Natural killer cell treated with Interleukin-12 subunit alpha and Interleukin-12 subunit beta and Interleukin-15 and Interleukin-18, amount 100 ng/mL, for 72 hours (primary cell): ENCODE measurements around the gene EXD2. TPM values are rescaled to one million over a fixed set of nuclear protein-coding genes. Genes with fewer than 3 reads are reported as not detected.

Experiments
- ATAC-seq, 2 donors: fragments of 150-1000 bp; cut with Tn5 transposase in 1 of 2; sonication (Bioruptor Pico), chemical (Tn5 transposase) in 1 of 2; 2 replicates each; pipeline ENCODE4 v1.10.0; 2021
- DNase-seq: peaks from one replicate; pipeline ENCODE4 v3.0.0; 2022; ENCODE audit warnings: low spot score
- H3K27ac Mint-ChIP-seq, 2 donors: 1 replicate in 1 of 2; 2 replicates in 1 of 2; pipeline ENCODE4 v1.8.0; 2022; ENCODE audit warnings: mixed read lengths in 2 of 2, mild to moderate bottlenecking in 1 of 2, moderate library complexity in 1 of 2
- H3K27me3 Mint-ChIP-seq, 2 donors: 1 replicate in 1 of 2; 2 replicates in 1 of 2; pipeline ENCODE4 v1.8.0; 2022; ENCODE audit warnings: mixed read lengths in 2 of 2
- H3K36me3 Mint-ChIP-seq: one replicate; pipeline ENCODE4 v1.8.0; 2022; ENCODE audit warnings: mixed read lengths
- H3K4me1 Mint-ChIP-seq, 2 donors: 1 replicate in 1 of 2; 2 replicates in 1 of 2; pipeline ENCODE4 v1.8.0; 2022; ENCODE audit warnings: low read depth in 2 of 2, mixed read lengths in 2 of 2, mild to moderate bottlenecking in 1 of 2
- H3K4me3 Mint-ChIP-seq: one replicate; pipeline ENCODE4 v1.8.0; 2022; ENCODE audit warnings: mixed read lengths
- H3K9me3 Mint-ChIP-seq: 2 replicates; pipeline ENCODE4 v1.8.0; 2022; ENCODE audit warnings: mixed read lengths
- total RNA-seq, 2 donors: library from RNA; stranded (reverse); gene quantifications; one replicate each; pipeline ENCODE4 v1.2.3, GENCODE V29; 2022

EXD2 gene
- total RNA-seq, 2 donors from 2014 or later = 8.7 to 10.4 TPM

DNA sequence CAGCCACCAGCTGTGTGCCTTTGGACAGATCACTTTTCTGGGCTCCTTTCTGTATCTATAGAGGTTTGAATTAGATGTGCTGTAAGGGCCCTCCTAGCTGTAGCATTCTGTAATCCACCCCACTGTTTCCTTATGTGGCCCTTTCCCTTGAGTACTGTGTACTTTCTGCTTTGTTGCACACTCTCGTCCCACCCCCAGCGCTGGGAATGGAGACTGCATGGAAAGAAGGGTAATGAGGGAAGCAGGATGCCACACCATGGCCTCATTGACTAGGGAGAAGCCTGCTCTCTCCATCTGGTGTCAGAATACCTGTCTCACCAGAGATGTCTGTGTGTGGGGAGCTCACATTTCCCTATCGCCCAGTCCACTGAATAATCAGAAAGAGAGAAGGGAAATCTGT, 55.0 kb downstream of the EXD2 start:
- no peak overlapping the region for H3K27ac Mint-ChIP-seq
- no peaks in the 10 kb centered on the region for H3K36me3 Mint-ChIP-seq
- no peak overlapping the region for H3K4me3 Mint-ChIP-seq
- peaks cover 5% of the 10 kb centered on the region in 2 donors for H3K27me3 Mint-ChIP-seq
- no peaks in the 10 kb centered on the region for H3K9me3 Mint-ChIP-seq
- ATAC-seq (no peak), DNase-seq (no peak)
- peaks cover 0 to 4% of the 10 kb centered on the region in 2 donors for H3K4me1 Mint-ChIP-seq

DNA sequence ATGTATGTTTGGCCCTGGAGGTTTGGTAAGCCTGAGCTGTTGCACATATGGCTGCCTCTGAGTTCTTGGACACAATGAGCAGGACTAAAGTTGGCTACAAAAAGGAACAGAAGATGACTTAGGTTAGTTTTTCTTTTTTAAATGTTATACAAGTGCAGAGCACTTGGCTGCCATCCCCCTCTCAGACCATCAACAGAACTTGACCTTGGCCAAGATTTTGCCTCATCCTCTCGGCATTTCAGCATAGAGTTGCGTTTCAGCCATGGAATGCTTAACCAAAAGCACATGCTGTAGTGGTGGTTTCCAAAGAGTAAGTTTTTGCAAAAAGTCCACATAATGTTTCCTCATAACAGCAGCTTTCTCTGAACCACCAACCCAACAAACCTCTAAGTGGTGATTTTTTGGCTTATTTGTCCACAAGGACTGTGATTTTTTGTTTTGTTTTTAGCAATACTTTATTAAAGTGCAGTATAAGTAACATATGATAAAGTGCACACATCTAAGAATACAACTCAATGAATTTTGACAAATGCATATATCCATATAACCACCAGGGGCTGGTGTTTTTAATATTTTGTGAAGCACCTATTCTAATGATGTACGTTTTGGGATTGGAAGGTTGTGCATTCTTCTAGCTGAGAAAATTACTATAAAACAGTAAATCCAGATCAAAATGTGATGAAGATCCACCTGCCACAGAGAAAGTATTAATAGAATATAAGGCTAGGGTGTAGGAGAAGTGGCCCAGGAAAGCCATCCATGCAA, 56.6 kb downstream of the EXD2 start:
- Mint-ChIP-seq H3K4me3 (no peak overlapping the region), H3K9me3 (no peaks in the 10 kb centered on the region), H3K36me3 (no peaks in the 10 kb centered on the region), H3K4me1 (no peaks in the 10 kb centered on the region), H3K27ac (no peak overlapping the region), H3K27me3 (peaks cover 5 to 12% of the 10 kb centered on the region in 2 donors)
- DNase-seq (no peak), ATAC-seq (no peak)

DNA sequence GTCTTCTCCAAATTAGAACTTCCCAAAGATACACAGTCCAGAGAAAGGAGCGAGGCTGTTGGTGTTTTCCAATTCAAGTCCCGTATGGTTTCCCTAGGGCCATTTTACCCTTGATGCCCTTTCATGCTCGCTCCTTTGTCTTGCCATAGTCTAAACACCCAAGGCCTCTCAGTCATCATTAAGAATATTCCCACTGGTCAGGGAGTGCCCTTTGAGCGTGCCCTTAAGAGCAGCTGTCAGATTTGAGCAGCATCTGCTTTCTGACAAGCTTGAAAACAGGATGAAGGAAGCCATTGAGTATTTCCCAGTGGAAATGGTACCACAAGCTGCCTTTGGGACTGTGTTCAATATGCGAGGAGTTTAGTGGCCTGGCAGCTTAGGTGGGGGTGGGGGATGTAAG, 58.3 kb downstream of the EXD2 start:
- no peak overlapping the region for H3K27ac Mint-ChIP-seq
- ATAC-seq = no peak
- peaks cover 11 to 24% of the 10 kb centered on the region in 2 donors for H3K27me3 Mint-ChIP-seq
- H3K4me3 Mint-ChIP-seq = no peak overlapping the region
- no peak for DNase-seq
- no peaks in the 10 kb centered on the region for H3K36me3 Mint-ChIP-seq
- H3K4me1 Mint-ChIP-seq = no peaks in the 10 kb centered on the region
- H3K9me3 Mint-ChIP-seq = no peaks in the 10 kb centered on the region

DNA sequence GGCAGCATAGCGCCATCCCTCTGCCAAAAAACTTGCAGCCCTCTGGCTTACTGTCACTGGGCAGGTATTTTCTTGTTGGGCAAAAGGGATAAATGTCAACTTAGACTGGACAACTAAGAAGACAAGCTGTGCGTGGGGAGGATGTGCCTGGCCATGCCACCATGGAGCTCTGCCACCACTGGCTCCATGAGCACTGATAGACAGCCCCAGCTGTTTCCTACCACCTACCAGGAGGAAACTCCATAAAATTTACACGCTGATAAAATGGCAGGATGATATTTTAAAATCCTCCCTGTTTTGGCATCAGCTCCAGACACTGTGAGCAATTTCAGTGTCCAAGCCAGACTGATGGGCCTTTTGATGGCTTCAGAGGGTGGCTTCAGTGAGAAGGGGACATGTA, 61.6 kb downstream of the EXD2 start:
- H3K4me3 Mint-ChIP-seq = no peak overlapping the region
- H3K9me3 Mint-ChIP-seq = no peaks in the 10 kb centered on the region
- H3K27ac Mint-ChIP-seq = no peak overlapping the region
- peaks cover 17 to 31% of the 10 kb centered on the region in 2 donors for H3K27me3 Mint-ChIP-seq
- ATAC-seq (no peak), DNase-seq (no peak)
- H3K36me3 Mint-ChIP-seq = no peaks in the 10 kb centered on the region
- H3K4me1 Mint-ChIP-seq = no peaks in the 10 kb centered on the region

DNA sequence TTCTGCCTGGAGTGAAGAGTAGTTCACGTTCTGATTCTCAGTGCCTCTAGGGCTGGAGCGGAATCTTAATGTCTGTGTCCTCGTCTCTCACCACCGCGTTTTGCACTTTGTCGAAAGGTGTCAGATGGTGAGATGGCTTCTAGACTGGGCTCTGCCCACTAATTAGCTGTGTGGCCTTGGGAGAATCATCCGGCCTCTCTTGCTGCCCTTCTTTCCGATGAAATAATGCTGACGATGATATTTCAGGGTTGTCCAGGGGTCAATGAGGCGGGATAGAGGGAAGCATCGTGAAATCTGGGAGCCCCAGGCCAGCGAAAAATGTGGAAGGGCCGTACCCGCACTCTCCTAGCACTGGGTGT, 67.8 kb downstream of the EXD2 start:
- no peak for DNase-seq
- no peaks in the 10 kb centered on the region for H3K9me3 Mint-ChIP-seq
- no peaks in the 10 kb centered on the region for H3K36me3 Mint-ChIP-seq
- H3K27me3 Mint-ChIP-seq = peaks cover 34 to 51% of the 10 kb centered on the region in 2 donors
- H3K4me3 Mint-ChIP-seq = no peak overlapping the region
- H3K27ac Mint-ChIP-seq = no peak overlapping the region
- no peak for ATAC-seq
- no peaks in the 10 kb centered on the region for H3K4me1 Mint-ChIP-seq

DNA sequence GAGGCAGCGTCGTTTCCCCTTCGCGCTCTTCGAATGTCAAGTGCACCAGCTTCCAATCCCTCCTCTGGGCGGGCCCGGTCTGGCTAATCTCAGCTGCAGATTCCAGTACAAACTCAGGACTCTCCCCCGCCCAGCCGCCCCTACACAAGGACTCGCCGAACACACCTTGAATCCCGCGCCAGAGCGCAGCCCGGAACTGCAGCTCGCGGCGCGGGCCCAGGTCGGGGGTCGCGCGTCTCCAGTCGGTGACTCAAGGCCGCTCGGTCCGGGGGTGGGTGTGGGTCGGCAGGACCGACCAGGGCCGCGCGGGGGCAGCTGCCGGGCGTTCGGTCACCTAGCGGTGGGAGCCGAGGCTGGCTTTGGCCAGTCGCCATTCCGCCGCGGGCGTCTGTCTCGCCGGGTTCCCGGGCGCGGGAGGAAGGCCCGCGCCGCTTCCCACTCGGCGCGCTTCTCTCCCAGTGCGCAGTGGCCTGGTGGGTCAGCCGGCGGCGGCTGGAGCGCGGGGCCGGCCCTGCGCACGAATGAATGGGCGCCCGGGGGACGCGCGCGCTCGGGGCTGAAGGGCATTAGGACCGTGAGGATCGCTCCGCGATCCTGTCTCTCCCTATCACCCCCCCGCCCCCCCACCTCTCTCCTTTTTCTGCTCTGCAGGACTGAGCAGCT, 68.4 kb downstream of the EXD2 start, which contains the start of gene GALNT16:
Gene GALNT16, plus strand, starts transcription at position 632 of the 663 bp plus-strand sequence. CDS start 133 bp downstream, outside the sequence.
- no peak within 1 kb of the TSS for H3K27ac Mint-ChIP-seq
- no peak for ATAC-seq

DNA sequence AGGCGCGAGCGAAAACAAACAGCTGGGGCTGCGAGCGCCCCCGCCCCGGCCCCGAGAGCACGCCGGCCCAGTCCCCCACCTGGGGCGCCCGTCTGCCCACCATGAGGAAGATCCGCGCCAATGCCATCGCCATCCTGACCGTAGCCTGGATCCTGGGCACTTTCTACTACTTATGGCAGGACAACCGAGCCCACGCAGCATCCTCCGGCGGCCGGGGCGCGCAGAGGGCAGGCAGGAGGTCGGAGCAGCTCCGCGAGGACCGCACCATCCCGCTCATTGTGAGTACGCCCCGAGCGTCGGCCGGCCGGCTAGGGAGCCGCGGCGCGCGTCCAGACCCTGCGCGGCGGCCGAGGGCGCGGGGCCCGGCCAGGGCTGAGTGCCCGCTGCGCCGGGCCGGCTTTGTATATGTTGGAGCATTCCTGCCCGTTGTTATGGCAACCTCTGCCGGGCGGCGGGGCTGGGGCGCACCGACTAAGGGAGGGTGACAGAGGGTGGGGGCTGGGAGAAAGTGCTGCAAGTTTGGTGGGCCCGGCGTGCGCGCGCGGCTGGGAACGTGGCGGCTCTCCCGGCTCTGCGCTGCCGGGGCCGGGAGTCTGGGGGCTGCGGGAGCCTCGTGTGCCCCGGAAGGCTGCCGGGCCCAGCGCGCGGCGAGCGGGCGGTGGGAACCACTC, 69.0 kb downstream of the EXD2 start:
- DNase-seq (no peak), ATAC-seq (peak in 1 of 2 donors; percentile 5)
- H3K36me3 Mint-ChIP-seq = no peaks in the 10 kb centered on the region
- H3K4me3 Mint-ChIP-seq = no peak overlapping the region
- H3K27me3 Mint-ChIP-seq = peaks cover 31 to 42% of the 10 kb centered on the region in 2 donors
- no peaks in the 10 kb centered on the region for H3K4me1 Mint-ChIP-seq
- no peak overlapping the region for H3K27ac Mint-ChIP-seq
- H3K9me3 Mint-ChIP-seq = no peaks in the 10 kb centered on the region

More for the DNA sequence above, 68.4 kb downstream of the EXD2 start, which contains the start of gene GALNT16:
- H3K4me3 Mint-ChIP-seq = no peak within 1 kb of the TSS
- DNase-seq = no peak
- no peaks in the 10 kb centered on the region for H3K36me3 Mint-ChIP-seq
- H3K4me1 Mint-ChIP-seq = no peaks in the 10 kb centered on the region
- H3K9me3 Mint-ChIP-seq = no peaks in the 10 kb centered on the region
- H3K27me3 Mint-ChIP-seq = peaks cover 31 to 48% of the 10 kb centered on the region in 2 donors

DNA sequence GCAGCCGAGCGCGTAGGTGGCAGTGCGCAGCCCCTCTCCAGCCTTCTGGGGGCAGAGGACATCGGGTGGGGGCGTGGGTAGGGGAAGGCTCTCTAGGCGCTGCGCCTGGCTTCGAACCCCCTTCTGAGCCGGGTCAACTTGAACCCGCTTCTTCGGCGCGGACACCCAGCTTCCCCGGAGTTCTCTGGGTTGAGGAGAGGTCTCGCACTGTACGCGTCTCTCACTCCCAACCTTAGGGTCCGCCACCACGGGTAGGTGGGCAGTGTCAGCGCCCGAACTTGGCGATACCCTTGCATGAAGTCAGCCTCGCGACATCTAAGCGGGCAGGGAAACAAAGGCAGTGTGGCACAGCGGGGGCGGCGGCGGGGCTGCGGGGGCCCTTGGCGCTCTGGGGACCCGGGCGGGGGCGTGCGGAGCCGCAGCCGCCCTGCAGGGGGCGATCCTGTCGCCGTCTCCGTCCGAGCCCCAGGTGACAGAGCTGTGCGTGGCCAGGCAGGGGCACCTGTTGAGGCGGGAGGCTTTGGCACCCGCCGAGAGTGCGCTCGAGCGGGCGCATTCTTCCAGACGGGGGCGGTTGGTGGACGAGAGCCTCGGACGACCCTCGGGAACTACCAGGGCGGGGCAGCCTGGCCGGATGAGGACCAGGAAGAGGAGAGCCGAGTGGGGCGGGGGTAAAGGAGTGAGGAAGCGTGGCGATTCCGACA, 69.7 kb downstream of the EXD2 start:
- ATAC-seq (peak in 1 of 2 donors; percentile 36), DNase-seq (no peak)
- Mint-ChIP-seq H3K27me3 (peaks cover 32 to 38% of the 10 kb centered on the region in 2 donors), H3K27ac (no peak overlapping the region), H3K4me1 (no peaks in the 10 kb centered on the region), H3K36me3 (no peaks in the 10 kb centered on the region), H3K9me3 (no peaks in the 10 kb centered on the region), H3K4me3 (no peak overlapping the region)

DNA sequence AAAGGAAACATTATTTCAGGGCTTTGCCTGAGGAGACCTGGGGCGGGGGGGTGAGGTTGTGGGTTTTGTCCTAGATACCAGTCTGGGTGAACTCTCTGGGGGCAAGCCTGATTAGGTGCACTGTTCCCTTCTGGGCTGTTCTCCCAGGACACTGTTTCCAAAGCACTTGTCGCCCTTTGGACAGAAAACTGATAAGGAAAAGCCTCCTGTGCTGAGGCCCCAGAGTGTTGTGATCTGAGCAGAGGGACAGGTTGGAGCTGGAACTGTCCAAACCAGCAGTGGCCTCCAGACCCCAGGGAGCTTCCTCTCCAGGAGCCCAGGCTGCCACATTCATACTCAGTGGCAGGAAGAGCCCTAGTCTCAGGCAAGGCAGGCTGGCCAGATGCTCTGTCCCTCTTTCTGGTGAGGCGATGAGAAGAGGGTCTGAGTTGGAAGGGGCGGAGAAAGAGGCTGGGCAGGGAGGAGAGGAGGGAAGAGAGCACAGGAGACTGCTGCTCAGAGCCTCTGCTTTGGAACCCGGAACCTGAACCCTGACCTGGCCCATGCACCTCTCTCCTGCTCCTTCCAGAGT, 70.5 kb downstream of the EXD2 start:
- H3K27me3 Mint-ChIP-seq = peaks cover 32 to 38% of the 10 kb centered on the region in 2 donors
- H3K9me3 Mint-ChIP-seq = no peaks in the 10 kb centered on the region
- ATAC-seq (no peak), DNase-seq (no peak)
- no peaks in the 10 kb centered on the region for H3K4me1 Mint-ChIP-seq
- no peak overlapping the region for H3K4me3 Mint-ChIP-seq
- no peak overlapping the region for H3K27ac Mint-ChIP-seq
- no peaks in the 10 kb centered on the region for H3K36me3 Mint-ChIP-seq

DNA sequence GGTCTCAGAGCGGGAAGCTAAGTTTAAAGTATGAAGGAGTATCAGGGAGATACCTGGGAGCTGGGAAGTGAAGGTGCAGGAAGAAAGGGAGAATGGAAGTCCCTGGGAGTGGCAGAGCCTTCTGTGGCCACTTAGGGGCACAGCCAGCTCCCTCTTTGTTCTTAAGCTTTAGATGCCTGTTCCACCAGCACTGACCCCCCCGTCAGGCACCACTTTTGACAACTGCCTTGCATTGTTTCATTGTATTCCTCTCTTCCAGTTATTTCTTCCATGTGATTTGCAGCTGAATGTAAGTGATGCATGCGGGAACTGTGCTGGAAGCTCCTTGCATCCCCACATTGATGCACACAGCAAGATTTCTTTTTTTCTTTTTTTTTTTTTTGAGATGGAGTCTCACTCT, 71.2 kb downstream of the EXD2 start:
- H3K36me3 Mint-ChIP-seq = no peaks in the 10 kb centered on the region
- DNase-seq = no peak
- no peak for ATAC-seq
- H3K4me1 Mint-ChIP-seq = no peaks in the 10 kb centered on the region
- H3K4me3 Mint-ChIP-seq = no peak overlapping the region
- H3K9me3 Mint-ChIP-seq = no peaks in the 10 kb centered on the region
- H3K27me3 Mint-ChIP-seq = peaks cover 35 to 38% of the 10 kb centered on the region in 2 donors
- H3K27ac Mint-ChIP-seq = no peak overlapping the region

DNA sequence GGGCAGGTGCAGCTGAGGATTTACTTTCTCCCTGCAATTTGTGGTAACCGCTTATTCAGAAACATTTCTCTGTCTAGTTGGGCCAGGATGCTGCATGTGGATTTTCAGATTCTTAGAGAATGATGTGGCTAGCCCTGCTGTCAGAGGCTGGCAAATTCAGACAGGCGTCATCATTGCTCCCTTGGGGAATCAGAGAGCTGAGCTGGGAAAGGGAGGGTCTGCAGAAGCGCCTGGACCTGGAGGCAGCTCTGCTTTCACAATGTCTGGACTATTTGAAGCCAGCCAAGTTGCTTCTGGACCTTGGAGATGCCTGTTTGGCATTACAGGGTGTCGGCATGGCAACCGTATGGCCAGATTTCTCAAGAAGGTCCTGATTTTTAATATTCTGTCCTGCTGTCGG, 72.1 kb downstream of the EXD2 start:
- DNase-seq = no peak
- H3K9me3 Mint-ChIP-seq = no peaks in the 10 kb centered on the region
- H3K36me3 Mint-ChIP-seq = no peaks in the 10 kb centered on the region
- H3K4me3 Mint-ChIP-seq = no peak overlapping the region
- no peaks in the 10 kb centered on the region for H3K4me1 Mint-ChIP-seq
- H3K27ac Mint-ChIP-seq = no peak overlapping the region
- peaks cover 32 to 33% of the 10 kb centered on the region in 2 donors for H3K27me3 Mint-ChIP-seq
- ATAC-seq = no peak

DNA sequence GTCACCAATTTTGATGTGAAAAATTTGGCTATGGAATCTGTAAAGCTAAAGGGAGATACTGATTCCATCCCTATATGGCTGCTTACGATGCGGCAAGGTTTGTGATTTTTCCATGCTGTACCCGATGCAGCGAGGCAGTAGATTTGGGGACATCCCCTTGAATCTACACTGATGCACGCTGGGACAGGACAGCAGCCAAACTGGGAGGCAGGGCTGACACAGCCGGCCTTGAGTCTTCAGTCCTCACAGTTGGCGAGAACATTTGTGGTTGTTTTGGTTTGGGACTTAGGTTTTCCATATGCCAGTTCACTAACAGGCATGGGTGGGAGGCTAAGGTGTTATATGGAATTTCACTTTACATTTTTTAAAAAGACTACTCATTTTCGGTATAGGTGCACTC, 72.5 kb downstream of the EXD2 start:
- no peaks in the 10 kb centered on the region for H3K4me1 Mint-ChIP-seq
- no peak overlapping the region for H3K4me3 Mint-ChIP-seq
- DNase-seq = no peak
- no peak for ATAC-seq
- H3K27ac Mint-ChIP-seq = no peak overlapping the region
- no peaks in the 10 kb centered on the region for H3K36me3 Mint-ChIP-seq
- H3K9me3 Mint-ChIP-seq = no peaks in the 10 kb centered on the region
- peaks cover 28 to 29% of the 10 kb centered on the region in 2 donors for H3K27me3 Mint-ChIP-seq

DNA sequence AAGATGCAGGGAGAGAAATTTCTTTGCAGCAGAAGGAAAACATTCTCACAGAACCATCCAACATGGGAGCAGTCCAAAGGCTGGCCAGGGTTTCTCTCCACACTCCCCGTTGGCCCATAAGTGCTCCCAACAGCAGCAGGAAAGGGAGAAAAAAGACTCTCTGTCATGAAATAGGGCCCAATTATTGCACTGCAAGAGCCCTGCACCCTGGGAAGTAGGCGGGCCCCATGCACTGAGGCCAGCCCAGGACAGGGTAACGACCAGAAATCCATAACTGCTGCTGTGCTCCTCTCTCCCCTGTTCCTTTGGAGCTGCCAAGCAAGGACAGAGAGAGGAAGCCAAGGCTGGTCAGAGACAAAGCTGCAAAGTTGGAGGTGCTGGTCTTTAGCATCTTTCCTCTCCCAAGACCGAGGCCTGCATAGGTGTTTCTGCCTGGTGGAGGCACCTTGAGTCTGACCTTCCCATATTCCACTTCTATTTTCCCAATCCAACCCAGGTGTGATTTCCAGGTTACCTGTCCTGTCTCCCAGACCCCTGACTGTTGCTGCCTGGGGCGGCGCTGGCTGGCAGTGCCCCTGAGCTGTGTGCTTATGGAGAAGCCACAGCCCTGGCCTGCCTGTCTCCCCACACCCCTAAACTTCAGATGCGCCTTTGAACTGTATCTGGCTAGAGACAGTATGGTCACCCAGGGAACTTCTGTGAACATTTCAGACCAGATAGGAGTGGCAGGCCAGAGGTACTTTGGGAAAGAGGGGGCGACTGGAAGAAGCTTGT, 75.5 kb downstream of the EXD2 start:
- DNase-seq (no peak), ATAC-seq (no peak)
- Mint-ChIP-seq H3K36me3 (no peaks in the 10 kb centered on the region), H3K4me1 (no peaks in the 10 kb centered on the region), H3K27me3 (peaks cover 17 to 22% of the 10 kb centered on the region in 2 donors), H3K9me3 (no peaks in the 10 kb centered on the region), H3K4me3 (no peak overlapping the region), H3K27ac (no peak overlapping the region)
